HuH-7 (cell line): Measurements from ENCODE around the gene AK1.

Experiments
- DNase-seq: peaks from one replicate; pipeline ENCODE4 v3.0.0; 2011; ENCODE audit warnings: low spot score

AK1 gene

DNA sequence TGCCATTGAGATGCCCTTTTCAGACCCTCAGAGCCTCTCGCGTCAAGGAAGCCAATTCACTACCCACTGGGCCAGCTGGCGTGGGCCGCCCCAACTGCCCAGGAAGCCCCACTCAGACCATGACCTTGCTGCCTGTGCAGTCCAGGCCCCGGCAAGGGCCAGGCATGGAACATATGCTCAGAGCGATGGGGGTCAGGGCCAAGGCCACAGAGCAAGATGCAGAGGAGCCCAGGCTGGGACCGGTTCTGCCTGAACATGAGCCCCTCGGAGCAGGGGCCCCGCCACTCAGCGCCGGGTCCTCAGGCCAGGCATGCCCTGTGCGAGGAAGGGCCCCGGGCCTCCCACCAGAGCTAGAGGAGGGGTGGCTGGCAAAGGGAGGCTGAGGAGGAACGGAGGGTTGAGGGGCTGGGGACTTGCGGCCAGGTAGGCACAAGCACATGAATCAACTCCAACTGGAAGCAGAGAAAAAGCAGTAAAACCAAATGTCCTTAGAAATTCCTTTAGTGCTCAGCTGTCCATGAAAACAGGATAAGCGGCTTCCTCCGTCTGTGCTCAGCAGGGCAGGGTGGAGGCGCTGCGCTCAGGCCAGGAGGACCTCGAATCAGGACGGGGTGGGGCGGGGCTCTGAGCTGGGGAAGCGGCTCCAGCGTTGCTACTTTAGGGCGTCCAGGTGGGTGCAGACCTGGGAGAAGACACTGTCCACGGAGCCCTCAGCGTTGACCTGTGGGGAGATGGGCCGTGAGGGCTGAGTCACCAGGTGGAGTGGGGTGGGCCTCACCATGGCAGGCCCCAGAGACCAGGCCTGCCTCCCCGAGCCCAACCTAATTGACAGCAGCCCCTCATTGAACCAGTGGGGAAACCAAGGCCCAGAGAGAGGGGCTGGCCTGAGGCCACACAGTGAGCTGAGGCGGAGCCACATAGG is 9.9 kb downstream of the AK1 start:
- no peak for DNase-seq

DNA sequence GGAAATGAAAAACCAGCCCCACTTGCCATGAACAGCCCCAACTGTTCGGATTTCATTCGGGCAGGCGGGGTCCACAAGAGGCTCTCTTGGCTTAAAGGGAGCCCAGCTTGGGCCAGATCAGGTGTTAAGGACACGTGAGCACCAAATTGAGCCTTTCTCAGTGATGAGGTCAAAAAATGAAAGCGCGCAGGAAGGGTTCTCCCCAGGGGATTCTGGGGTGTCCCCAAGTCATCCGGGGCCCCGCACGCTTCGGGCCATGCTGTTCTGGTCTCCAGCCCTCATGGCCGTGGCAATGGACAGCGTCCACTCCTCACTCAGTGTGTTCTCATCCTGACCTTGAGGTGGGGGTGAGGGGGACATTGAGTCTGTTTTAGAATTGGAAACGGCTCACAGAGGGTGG is 10.9 kb downstream of the AK1 start:
- no peak for DNase-seq

DNA sequence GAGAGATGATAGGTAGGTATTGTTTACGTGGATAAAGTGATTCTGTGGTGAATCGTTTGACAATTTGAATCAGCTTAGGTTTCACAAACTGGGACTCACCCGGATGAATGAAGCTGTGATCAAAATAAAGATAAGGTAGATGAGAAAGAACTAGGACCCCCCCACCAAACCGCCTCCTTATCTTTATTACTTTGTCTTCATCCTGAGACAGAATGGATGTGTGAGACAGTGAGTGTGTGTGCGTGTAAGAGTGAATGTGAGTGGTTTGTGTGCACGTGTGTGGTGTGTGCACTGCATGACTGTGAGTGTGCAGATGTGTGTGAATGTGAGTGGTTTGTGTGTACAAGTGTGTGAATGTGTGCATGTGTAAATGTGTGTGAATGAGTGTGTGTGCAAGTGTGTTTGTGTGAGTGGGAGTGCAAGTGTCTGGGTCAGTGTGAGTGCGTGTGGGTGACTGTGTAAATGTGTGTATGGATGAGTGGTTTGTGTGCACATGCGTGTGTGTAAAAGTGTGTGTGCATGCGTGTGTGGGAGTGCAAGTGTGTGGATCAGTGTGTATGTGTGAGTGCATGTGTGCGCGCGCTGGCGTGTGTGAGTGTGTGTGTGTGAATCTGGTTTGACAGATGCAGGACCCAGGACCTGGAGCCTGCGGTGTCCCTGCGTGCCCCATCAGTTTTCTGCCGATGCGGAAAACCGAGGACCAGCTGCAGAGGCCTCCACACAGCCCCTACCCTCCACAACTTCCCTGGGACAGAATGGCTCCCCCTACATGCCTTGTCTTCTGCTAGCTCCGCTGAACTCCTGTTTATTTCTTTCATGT is 11.6 kb downstream of the AK1 start:
- no peak for DNase-seq

DNA sequence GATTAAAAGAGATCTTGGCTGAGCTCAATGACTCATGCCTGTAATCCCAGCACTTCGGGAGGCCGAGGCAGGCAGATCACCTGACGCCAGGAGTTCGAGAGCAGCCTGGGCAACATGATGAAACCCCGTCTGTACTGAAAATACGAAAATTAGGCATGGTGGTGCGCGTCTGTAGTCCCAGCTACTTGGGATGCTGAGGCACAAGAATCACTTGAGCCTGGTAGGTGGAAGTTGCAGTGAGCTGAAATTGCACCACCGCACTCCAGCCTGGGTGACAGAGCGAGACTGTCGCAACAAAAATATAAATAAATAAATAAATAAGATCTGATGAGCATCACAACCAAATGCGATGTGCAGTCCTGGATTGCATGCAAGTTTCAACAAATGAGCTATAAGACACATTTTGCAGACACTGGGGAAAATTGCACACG is 14.3 kb downstream of the AK1 start:
- no peak for DNase-seq

DNA sequence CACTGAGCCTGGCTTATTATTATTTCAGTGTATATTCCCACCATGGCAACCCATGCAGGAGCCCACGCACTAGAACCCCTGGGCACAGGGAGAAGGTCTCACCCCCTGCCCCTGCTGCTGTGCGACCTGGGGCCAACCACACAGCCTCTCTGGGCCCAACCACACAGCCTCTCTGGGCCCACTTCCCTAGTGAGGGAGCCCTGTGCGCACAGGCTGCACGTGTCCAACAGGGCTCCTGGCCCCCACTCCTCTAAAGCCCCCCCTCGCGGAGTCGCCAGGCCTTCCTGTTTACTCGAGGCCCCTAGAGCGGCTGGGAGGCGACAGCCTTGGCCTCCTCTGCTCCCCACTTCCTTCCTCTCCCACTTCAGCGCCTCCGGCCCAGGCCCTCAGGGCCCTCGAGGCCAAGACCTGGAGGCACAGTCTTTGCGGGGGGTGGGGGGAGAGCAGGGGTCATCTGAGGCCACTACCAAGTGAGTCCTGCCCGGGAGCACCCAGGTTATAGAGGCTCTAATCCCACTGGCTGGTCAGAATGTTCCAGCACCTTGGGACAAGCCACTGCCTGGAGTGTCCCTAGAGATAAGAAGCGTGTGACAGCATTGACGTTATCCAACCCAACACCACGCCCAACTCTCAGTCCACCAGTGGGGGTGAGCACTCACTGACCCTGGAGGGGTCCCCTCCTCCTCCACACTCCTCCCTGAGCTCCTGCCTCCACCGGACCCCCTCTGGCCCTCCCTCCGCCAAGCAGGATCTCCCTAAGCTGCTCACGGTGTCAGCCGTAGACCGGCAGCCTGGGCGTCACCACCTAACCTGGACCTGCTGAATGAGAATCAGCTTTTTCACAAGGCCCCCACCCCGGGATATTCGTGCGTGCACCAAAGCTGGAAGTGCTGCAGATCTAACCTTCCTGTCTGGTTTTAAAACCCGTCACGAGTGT is 15.1 kb downstream of the AK1 start:
- DNase-seq, result no peak

DNA sequence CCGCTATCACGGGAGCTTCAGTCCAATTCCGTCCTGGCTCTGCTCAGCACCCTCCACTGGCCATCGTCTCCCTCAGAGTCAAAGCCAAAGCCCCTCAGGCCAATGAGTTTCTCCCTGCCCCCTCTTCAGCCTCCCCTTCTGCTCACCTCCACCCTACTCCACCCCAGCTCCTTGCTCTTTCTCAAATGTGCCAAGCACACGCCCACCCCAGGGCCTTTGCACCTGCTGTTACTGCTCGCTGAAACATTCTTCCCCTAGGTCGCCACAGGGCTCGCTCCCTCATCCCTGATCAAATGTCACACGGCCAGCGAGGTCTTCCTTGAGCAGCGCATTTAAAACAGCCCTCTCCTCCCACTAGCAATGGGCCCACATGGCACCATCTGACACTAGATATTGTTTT is 16.7 kb downstream of the AK1 start:
- no peak for DNase-seq

DNA sequence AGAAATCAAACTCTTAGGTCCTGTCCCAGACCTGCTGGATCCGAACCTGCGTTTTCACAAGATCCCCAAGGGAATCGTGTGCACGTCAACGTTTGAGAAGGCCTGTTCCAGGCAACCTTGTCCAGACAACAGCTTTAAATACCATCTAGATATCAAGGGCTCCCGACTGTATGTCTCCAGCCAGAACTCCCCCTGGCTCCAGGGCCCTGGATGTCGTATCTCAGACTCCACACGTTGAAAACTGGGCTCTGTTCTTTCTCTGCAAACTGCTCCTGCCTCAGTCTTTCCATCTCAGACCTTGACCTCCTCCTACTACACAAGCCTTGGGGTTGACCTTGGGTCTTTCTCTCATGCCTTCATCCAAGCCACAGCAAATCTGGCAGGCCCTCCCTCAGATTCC is 17.2 kb downstream of the AK1 start:
- DNase-seq, result no peak

DNA sequence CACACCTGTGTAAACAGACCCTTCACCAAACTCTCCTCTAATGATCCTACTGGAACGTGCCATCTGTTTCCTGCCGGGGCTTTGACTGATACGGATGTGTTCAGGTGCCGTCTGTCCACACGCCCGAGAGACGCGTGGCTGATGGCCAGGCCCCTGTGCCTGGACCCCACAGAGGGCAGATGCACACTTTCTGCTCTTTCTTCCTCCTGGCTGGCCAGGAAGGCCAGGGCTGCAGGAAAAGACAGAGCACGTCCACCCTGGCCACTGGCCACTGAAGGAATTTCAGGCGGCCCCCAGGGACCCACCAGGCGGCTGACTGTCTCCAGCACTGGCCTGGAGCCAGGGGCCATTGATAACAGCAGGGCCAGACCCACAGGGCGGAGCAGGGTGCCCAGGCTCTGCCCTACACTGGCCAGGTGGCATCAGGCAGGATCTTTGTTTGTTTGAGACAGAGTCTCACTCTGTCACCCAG is 19.4 kb downstream of the AK1 start:
- no peak for DNase-seq

DNA sequence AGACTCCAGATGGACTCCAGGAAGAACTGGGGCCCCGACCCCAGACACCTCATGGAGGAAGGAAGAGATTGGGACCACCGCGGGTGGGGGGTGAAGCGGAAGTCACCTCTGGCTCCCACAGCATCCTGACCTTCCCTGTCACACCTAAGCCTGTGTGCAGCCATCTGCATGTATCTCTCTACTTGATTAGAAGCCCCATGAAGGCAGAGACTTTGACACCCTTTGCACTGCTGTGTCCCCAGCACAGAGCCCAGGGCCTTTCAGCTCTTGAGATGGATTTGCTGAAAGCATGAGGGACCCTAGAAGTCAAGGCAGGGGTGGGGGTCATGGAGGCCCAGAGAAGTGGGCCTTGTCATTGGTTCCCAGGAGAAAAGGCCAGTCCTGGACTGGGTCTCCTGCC is 20.2 kb downstream of the AK1 start:
- no peak for DNase-seq

DNA sequence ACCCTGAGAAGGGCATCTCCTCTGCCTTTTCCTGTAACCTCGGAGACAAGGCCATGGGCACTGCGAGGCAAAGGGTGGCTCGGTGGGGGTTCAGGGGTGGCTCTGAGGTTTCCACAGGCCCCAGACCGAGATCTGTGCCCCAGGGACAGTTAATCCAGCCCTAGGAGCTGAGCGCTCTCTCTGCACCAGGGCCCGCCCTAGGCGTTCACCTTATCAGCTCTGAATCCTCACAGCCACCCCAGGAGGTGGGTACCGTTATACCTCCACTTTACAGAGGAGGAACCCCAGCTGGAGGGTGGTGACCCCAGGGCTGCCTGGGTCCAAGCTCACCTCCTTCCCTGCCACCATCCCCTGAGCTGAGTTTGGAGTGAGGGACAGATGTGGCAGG is 20.8 kb downstream of the AK1 start:
- no peak for DNase-seq

DNA sequence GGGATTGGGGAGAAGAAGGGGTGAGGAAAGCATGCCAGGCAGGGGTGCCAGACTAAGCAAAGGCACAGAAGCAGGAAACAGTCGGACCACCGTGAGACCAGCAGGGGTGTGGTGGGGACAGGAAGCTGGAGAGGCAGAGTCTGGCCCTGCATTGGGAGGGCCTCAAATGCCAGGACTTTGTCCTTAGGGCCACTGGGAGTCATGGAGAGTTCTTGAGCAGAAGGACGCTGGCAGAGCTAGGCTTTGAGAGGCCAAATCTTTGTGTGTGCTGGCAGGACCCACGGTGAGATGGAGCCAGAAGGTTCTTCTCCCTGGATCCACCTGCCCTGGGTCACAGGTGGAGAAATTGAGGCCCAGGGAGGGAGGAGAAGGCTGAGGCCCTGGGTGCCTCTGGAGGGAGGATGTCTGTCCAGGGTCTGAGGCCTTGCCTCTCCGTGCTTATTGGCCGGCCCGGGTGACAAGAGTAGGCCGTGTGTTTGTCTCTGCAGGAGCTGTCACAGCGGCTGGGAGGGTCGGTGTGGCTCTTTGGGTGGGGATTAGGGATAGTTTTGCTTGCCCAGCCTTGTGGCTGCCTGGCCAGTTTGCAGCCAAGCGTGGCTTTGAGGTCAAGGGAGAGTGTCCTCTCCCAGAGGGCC is 21.3 kb downstream of the AK1 start:
- DNase-seq, result no peak

DNA sequence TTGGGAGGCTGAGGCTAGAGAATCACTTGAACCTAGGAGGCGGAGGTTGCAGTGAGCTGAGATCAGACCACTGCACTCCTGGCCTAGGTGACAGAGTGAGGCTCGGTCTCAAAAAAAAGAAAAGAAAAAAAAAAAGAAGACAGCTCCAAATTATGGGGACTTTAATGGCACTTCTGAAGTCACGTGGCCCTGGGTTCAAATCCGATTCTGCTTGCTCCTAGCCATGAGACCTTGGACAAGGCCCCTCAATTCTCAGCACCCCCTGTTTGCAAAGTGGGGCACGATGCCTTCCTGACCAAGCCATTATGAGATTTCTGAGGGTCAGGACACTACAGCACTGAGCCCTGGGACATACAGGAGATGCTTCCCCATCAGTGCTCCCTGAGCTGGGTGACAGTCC is 22.0 kb downstream of the AK1 start:
- no peak for DNase-seq

DNA sequence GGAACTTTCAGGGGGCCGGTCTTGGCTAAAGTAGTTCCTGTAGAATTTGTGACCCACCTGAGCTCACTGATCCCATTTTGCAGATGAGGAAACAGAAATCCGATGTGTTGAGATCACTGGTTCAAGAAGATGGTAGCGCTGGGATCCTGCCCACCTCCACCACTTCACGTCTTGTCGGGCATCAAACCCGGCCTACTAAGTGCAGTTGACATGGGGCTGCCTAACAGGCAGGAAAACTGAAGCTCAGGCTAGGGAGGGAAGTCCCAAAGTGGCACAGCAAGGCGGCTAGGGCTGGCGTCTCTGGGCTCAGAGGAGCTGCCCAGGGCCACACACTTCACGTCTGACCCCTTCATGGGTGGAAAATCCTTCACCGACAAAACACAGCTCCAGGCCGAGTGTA is 22.5 kb downstream of the AK1 start:
- DNase-seq, result no peak

DNA sequence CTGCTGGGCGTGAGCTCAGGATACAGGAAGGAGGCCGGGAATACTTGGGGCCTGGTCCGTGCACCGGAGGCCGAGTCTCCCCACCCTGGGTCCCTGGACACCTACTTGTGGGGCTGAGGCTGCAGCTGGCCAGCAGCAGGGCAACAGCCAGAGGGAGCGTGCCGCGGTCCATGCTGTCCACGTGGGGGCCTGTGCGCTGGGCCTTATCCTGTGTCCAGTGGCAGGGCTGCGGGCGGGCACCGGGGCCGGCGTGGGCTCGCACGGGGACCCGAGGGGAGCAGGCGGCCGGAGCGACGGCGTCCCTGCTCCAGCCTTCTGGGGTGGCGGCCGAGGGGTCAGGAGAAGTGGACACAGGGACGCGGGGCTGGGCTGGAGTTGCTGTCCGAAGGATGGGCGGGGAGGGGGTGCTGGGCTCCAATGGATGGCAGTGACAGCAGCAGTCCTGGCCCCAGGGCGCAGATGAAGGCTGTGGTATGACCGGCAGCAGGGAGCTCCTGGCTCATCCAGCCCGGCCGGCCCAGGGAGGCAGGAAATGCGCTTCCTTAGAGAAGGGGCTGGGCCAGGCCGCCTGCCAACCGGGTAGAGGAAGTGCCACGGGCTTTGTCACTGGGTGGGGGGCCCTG is 23.2 kb downstream of the AK1 start, which contains the start of gene ENG:
ENG (minus strand) TSS at position 475 of the 623 bp plus-strand sequence; CDS start at position 172, 303 bp downstream.
- no peak for DNase-seq

DNA sequence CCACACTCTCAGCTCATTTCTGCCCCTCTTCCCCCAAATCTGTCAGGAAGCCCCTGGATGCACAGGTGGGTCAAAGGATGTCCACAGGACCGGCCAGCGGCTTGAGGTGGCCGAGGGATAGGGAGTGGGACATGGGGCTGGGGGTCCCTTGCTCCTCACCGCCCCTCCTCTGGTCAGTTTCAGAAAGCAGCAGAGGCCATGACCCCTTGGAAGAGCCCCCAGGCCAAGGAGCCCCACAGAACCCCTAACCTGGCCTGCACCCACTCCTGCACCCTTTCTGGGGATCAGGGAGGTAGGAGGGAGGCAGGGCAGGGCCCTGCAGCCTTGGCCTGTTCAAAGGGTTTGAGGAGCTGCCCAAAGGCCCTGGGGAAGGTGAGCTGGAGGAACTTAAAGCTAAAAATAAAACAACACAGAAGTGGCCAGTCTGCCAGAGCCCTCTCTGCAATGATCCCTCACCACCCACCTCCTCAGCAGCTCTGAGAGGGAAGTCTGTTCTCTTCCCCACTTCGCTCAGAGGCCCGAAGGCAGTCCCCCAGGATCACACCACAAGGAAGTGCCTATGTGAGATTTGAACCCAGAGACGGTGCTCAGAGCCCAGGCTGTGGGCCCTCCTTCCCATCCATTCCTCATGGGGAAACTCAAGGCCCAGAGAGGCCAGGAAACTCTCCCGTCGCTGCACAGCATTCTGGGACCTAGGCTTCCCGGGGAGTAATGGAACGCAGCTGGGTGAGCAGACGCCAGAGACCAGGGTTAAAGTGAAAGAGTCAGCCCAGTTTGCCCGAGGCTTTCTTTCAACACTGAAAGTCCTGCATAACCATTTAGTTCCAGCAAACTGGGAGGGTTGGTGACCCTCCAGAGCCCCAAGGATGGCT is 23.9 kb downstream of the AK1 start:
- no peak for DNase-seq

DNA sequence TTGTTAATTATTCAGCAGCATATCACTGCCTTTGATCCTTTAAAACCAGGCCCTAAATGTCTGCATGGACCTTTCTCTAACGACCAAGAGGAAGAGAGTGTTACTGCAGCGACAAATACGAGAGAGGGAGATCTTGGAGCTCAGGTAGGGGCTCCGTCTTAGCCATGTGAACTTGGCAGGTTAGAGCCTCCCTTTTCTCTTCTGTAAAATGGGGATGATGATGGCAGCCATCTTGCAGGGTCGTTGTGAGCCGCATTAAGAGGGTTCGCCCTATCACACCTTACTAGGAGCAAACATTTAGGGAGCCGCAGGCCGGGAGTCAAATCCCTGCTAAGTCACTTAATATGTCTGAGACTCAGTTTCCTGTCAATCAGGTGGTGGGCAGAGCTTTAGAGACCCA is 24.6 kb downstream of the AK1 start:
- no peak for DNase-seq

DNA sequence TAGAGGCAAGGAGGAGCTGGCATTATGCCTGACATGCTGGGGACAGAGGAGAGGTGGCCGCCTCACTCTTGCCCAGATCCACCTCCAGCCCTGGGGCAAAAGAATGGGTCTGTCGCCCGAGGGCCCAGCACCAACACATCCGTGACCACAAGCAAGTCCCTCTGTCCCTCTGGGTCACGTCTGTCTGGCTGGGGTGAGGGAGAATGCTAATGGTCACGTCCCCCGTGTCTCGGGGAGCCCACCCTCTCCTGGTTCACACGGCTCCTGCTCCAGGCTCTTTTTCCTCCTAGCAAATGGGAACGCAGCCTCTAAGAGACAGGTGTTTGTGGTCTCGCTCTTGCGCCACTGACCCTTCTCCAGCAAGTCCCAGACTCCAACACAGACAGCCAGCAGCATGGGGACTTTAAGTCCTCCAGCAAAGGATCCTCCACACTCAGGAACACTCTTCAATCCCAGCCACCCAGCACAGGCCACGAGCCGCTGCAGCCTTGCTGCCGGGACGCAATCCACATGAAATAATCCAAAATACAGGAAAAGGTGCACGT is 27.1 kb downstream of the AK1 start:
- no peak for DNase-seq

DNA sequence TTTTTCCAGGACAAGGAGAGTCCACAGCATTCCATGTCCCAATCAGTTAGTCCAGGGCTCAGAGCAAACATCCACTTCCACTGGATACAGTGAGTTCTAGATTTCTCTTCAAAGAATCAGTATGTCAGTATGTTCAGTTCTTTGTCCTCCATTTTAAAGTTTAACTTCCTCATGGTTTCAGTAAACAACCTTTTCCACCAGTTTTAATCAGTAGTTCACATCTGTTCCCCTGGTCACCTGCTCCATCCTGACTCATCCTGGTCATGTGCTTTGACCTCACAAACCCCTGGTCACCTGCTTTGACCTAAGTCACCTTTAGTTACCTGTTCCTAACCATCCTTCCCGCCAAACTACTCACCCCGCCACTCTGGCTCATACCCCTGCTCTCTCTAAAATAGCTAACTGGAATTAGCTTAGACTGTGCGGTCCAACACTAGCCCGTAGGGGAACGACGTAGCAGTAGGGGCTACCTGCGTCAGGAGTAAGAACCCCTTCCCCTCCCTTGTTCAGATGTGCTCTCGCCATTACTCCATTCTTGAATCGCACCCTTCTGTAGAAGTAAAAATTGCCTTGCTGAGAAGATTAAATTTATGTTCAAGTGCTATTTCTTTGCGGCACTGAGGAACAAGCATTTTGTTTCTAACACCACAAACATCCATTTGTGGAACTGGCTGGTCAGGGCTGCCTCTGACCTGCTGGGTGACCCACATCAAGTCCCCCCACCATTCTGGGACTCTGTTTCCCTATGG is 28.5 kb downstream of the AK1 start:
- DNase-seq, result no peak
